Subcutaneous adipose tissue (tissue), 4 donors: ENCODE data around the gene PDE11A. TPM values are rescaled to one million over a fixed set of nuclear protein-coding genes. Genes with fewer than 3 reads are reported as not detected.

ENCODE experiments used
- CTCF ChIP-seq: fragments of 450-650 bp; IDR thresholded peaks from one replicate; pipeline ENCODE4 v1.5.1; 2016; ENCODE audit warnings: low read depth, mild to moderate bottlenecking, control low read depth, antibody characterized with exemption, moderate library complexity
- total RNA-seq, 4 donors: library from RNA; depleted of rRNA; stranded (reverse); fragments of >200 nt; gene quantifications; one replicate each; pipeline ENCODE4 v1.1.0, GENCODE V29; 2016

PDE11A gene
- total RNA-seq, 4 donors from 2014 or later = 0.33 to 1.2 (median 1.1) TPM; not detected in 1

DNA sequence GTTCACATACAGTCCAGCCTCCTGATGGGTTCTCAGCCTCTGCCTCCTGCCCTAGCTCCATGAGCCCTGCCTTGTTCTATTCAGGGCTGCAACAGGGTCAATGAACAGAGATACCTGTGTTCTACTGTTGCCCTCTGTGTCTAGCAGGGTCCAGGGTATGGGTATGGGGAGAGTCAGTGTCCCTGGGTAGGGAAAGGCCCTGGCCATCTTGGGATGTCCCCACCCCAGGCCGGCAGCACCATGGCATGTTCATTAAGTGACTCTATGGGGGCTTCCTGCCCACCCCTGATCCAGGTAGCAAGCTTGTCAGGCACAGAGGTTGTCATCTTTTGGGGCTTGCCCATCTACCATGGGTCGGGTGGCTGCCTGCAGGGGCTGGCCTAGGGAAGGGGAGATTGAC lies 13.5 kb downstream of the PDE11A start:
- no peak for TF ChIP-seq CTCF

GRCh38 chr2:178057179-178057680 lies 15.3 kb downstream of the PDE11A start:
- no peak for TF ChIP-seq CTCF

DNA sequence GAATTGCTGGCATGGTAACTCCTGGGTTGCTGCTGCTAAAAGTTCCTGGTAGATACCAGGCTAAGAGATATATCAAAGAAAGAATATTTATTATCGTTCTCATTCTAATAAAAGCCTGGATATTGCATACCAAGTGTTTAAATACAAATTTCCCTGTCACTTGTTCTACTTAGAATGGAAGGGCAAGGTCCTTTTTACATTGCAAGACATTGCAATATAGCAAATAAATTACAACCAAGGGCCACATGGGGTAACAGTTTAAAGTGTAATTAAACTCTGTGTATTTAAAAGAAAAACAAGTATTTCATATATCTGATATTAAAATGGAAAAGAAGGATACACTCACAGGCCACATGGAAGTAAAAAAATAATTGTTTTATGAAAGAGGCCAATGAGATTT lies 16.2 kb downstream of the PDE11A start:
- TF ChIP-seq CTCF = no peak

GRCh38 chr2:178047391-178047790 lies 25.2 kb downstream of the PDE11A start:
- no peak for TF ChIP-seq CTCF

DNA sequence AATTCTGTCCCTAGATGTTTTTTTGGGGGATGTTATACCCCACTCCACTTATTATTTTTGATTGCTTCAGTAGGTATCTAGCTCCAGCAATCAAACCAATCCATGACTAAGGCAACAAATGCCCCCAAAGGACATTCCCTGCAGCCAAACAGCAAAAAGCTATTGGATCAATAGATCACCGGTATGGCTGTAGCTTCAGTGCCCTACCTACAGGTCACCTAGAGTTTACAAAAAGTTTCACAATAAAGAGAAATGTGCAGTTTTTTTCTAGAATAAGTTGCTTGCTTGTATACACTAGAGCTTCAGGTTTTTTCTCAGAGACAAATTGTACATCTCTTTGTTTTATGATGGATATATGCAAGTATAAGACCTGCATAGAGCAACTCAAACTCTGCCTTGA lies 27.7 kb downstream of the PDE11A start:
- no peak for TF ChIP-seq CTCF

DNA sequence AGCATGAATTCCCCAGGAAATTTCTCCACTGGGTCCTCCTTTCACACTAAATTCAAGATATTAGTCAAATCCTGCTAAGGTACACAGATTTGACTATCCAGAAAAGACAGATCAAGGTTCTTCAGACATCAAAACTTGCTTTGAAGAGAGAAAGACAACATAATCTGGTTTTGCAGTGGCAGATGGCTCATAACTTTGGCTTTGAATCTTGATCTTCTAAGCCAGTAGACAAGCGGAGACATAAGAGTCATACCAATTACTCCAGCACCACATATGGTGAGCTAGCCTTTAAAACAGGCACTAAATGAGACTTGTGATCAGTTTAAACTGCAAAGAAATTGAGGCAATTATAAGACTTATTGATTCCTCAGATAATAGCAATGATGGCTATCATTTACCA lies 29.3 kb downstream of the PDE11A start:
- no peak for TF ChIP-seq CTCF

- TF ChIP-seq CTCF = no peak
Observed at GRCh38 chr2:178029342-178029741, 43.2 kb downstream of the PDE11A start.
